ENCODE measurements around the gene MOB3B. TPM values are rescaled to one million over a fixed set of nuclear protein-coding genes. Genes with fewer than 3 reads are reported as not detected.
A peak's percentile ranks its signal among the peaks of the same experiment; 100 is the strongest.

MOB3B gene
- polyA plus RNA-seq, 2 of the 4 experiments (the other 2 are of a cell fraction): 6.0 to 6.4 TPM

DNA sequence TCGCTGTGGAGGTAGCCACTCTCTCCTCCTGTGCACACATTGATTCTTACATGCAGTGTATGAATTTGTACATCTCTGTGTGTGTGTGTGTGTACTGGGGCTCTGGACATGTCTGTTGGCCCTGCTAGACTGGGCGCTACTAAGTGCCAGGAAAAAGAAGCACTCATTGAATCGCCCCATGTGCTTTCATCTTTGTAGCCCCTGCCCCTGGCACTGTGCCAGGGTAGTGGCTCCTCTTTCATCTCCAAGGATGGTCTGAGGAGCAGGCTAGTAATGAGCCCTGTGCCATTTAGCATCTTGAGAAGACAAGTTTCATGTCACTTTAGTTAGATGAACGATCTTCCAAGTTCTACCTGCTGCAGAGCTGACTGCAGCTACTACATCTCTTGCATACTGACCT lies 198.2 kb downstream of the MOB3B start:
- TF ChIP-seq SREBF2 (IDR thresholded peaks at IDR 0.05) (no peak), ESRRA (IDR thresholded peaks at IDR 0.05; ENCODE audit: borderline replicate concordance, low read length) (no peak), ZFP36 (IDR thresholded peaks at IDR 0.05; ENCODE audit: borderline replicate concordance, partially characterized antibody) (no peak), BHLHE40 (IDR thresholded peaks at IDR 0.05; ENCODE audit: low read depth, low read length) (no peak), JUN (IDR thresholded peaks at IDR 0.05) (no peak), EHMT2 (IDR thresholded peaks at IDR 0.05; ENCODE audit: low read depth) (no peak), GATA3 (IDR thresholded peaks at IDR 0.05; ENCODE audit: borderline replicate concordance) (no peak), USF2 (IDR thresholded peaks at IDR 0.05) (no peak), JUNB (IDR thresholded peaks at IDR 0.05) (no peak)
- TF ChIP-seq, protein P1, sequence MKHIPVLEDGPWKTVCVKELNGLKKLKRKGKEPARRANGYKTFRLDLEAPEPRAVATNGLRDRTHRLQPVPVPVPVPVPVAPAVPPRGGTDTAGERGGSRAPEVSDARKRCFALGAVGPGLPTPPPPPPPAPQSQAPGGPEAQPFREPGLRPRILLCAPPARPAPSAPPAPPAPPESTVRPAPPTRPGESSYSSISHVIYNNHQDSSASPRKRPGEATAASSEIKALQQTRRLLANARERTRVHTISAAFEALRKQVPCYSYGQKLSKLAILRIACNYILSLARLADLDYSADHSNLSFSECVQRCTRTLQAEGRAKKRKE (CRISPR knock-in tag; IDR thresholded peaks at IDR 0.05; ENCODE audit: low read depth): no peak
- Histone ChIP-seq H3K4me3 (no peak overlapping the region), H3K27ac (no peak overlapping the region), H3K4me1 (peaks cover 6% of the 10 kb centered on the region; the same call in 2 of the 3 replicates), H3K4me2 (no peak overlapping the region), H3K9me3 (no peaks in the 10 kb centered on the region)
- 51% methylated on average over 4 of the region's 4 CpGs for WGBS (ENCODE audit: missing lambda C conversion rate)
- ChIA-PET POLR2A (no interaction called here), CTCF (interaction anchor here (2.3 to 11.3 kb wide), 5 partner anchors 8 to 216 kb away, joined by 12 to 266 read pairs (median 20); partner anchors contain the start of gene MOB3B)
- DNase-seq (ENCODE audit: low read depth in 1 of 2, low spot score in 1 of 2): no peak
- no peak for FAIRE-seq
- ATAC-seq: no peak

DNA sequence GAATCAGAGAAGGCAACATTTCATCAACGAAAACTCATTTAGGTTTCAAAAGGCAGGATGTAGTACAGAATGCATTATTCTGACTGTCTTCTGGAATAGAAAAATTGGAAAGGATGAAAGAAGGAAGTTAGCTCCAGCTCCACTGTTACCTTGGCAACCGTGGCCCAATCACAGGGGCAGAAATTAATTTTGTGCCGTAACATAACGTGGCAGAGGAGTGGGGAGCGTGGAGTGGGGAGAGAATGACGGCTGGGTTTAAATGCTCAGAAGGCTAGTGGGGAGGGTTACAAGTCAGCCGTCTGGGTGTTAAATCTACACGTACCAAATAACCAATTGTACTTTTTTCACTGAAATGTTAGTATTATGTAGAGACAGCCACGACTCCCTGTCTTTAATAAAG lies 200.3 kb downstream of the MOB3B start:
- DNase-seq (ENCODE audit: low read depth in 1 of 2, low spot score in 1 of 2) (no peak), ATAC-seq (no peak), FAIRE-seq (no peak)
- no peak overlapping the region for H3K4me2 ChIP-seq
- no peak for TF ChIP-seq ESRRA (IDR thresholded peaks at IDR 0.05; ENCODE audit: borderline replicate concordance, low read length)
- ChIA-PET POLR2A (no interaction called here), CTCF (interaction anchor here (9.3 to 11.3 kb wide), 2 partner anchors 205 to 218 kb away, joined by 139 to 266 read pairs; partner anchors contain the start of gene MOB3B)
- 0 out of 3 replicates have a peak, but pooled peaks cover 3% of the 10 kb centered on the region for H3K9me3 ChIP-seq
- 63% methylated on average over 9 of the region's 9 CpGs for WGBS (ENCODE audit: missing lambda C conversion rate)
- no peak overlapping the region for H3K27ac ChIP-seq
- no peak overlapping the region for H3K4me3 ChIP-seq
- H3K4me1 ChIP-seq: peaks cover 6% of the 10 kb centered on the region; the same call in 2 of the 3 replicates

DNA sequence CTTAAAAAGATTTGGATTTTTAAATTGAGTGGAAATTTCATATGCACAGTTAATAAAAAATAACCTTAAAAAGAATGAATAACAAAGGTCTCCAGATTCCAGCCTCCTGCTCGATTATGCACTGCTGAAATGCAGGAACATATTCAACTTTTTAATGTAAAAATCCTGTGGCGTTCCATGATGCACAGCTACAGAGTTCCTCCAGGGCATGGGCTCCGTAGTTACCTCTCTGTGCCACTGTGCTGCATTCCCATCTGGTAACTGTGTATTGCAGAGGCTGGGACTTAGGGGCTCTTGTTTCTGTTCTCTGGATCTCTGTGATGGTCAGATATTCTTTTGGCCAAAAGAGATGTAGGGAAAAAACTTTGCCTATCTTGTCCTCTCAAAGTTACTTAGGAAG lies 201.1 kb downstream of the MOB3B start:
- FAIRE-seq (no peak), ATAC-seq (peak; percentile 32 to 35; a peak in 1 of 6 replicates), DNase-seq (ENCODE audit: low read depth in 1 of 2, low spot score in 1 of 2) (no peak)
- Histone ChIP-seq H3K4me3 (no peak overlapping the region), H3K9me3 (0 out of 3 replicates have a peak, but pooled peaks cover 3% of the 10 kb centered on the region), H3K4me2 (no peak overlapping the region), H3K4me1 (peaks cover 3% of the 10 kb centered on the region; the same call in 2 of the 3 replicates), H3K27ac (no peak overlapping the region)
- POLR2A ChIA-PET: no interaction called here
- WGBS (ENCODE audit: missing lambda C conversion rate): 37% methylated on average over 3 of the region's 3 CpGs
- TF ChIP-seq TP53 (CRISPR knock-in tag; IDR thresholded peaks at IDR 0.05) (no peak), KDM1A (IDR thresholded peaks at IDR 0.05; ENCODE audit: low read depth) (no peak), MAFK (IDR thresholded peaks at IDR 0.05; ENCODE audit: partially characterized antibody) (no peak), BHLHE40 (IDR thresholded peaks at IDR 0.05; ENCODE audit: low read depth, low read length) (no peak), USF2 (IDR thresholded peaks at IDR 0.05) (no peak), NPAS2 (CRISPR knock-in tag; IDR thresholded peaks at IDR 0.05; ENCODE audit: borderline replicate concordance) (no peak)
- TF ChIP-seq, protein P1 (CRISPR knock-in tag; IDR thresholded peaks at IDR 0.05; ENCODE audit: low read depth): no peak
- CTCF ChIA-PET: interaction anchor here (9.3 to 11.3 kb wide), 2 partner anchors 206 to 219 kb away, joined by 139 to 266 read pairs; partner anchors contain the start of gene MOB3B

DNA sequence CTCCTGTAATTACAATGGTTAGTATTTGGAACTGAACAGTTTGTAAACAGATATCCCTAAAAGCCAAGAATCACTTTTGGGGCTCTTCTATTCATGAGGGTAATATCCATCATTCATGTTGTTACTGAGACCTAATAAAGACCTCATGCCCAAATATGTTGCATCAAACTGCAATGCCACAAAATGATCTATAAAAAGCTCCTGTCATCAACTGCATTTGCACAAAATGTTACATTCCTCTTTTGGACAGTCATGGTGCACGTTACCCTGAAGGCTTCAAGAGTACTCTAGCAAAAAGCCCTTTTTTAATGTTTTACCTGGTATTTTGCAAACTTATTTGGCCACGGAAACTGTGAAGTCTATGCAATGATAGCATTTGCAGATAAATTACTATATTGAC lies 218.4 kb downstream of the MOB3B start:
- POLR2A ChIA-PET: no interaction called here
- WGBS (ENCODE audit: missing lambda C conversion rate): 42% methylated on average over 2 of the region's 2 CpGs
- no peak for FAIRE-seq
- H3K9me3 ChIP-seq: no peaks in the 10 kb centered on the region
- no peak overlapping the region for H3K4me3 ChIP-seq
- no peaks in the 10 kb centered on the region for H3K4me1 ChIP-seq
- DNase-seq (ENCODE audit: low read depth in 1 of 2, low spot score in 1 of 2): no peak
- CTCF ChIA-PET: interaction anchor here (0.8 to 3.2 kb wide), 4 partner anchors 22 to 237 kb away, joined by 3 to 11 read pairs (median 4); partner anchors contain the start of gene MOB3B
- no peak overlapping the region for H3K27ac ChIP-seq
- ATAC-seq: no peak
- H3K4me2 ChIP-seq: no peak overlapping the region
- TF ChIP-seq HOXA7 (CRISPR knock-in tag; IDR thresholded peaks at IDR 0.05) (no peak), KDM1A (IDR thresholded peaks at IDR 0.05; ENCODE audit: low read depth) (no peak)
